Posterior cingulate gyrus (tissue), 11 donors: ENCODE results near the gene SOBP.

ENCODE experiments used
- DNase-seq, 10 donors: peaks; one replicate each; pipeline versions ENCODE4 v3.0.0 to v3.0.0-alpha.2; 2020 to 2021; ENCODE audit warnings: mixed read lengths in 3 of 10
- intact Hi-C: fragments of 100-400 bp; cut with DNase I; formaldehyde crosslinking; loops from one replicate; pipeline ENCODE4 v1.15.1; 2023

Gene SOBP

DNA sequence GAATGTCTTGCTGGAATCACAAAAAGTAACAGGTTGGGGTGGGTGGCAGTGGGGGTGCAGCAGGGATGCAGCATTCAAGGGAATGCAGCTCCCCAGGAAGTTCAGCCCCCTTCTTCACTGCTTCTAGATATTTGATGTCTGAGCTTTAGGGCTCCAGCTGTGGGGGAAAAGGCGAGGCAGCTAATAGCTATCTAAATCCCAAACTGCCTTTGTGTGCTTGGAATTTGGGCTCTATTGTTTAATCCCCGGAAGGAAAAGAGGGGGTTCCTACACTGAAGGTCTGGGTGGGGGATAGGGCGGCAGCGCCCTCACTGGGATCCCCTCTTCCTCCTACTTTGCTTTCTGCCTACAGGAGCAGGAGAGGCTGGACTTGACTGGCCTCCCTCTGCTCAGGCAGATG lies 116.5 kb downstream of the SOBP start:
- no peak for DNase-seq
- intact Hi-C loops, result loop anchor here (10.0 kb wide), 1 partner anchor 292 kb away; no protein-coding TSS in a partner anchor

DNA sequence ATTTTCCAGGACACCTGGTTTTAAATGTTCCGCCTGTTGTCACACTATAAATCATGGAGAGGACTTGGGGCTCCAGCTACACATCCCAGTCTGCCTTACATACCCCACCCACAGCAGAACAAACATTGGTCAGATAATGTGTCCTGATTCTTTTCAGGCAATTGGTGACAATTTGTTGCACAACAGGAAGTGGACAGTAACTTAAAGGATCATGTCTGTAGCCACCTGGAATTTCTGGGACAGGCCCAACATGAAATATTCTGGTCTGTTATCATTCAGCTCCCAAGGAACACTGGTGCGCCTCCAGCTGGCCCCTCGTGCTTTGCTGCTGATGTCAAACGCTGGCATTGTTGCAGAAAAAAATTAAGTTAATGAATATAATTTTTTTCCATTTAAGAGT lies 117.2 kb downstream of the SOBP start:
- intact Hi-C loops, result loop anchor here (10.0 kb wide), 1 partner anchor 292 kb away; no protein-coding TSS in a partner anchor
- DNase-seq, result no peak

GRCh38 chr6:107611094-107611810 lies 121.3 kb downstream of the SOBP start:
- intact Hi-C loops, result no loop called here

DNA sequence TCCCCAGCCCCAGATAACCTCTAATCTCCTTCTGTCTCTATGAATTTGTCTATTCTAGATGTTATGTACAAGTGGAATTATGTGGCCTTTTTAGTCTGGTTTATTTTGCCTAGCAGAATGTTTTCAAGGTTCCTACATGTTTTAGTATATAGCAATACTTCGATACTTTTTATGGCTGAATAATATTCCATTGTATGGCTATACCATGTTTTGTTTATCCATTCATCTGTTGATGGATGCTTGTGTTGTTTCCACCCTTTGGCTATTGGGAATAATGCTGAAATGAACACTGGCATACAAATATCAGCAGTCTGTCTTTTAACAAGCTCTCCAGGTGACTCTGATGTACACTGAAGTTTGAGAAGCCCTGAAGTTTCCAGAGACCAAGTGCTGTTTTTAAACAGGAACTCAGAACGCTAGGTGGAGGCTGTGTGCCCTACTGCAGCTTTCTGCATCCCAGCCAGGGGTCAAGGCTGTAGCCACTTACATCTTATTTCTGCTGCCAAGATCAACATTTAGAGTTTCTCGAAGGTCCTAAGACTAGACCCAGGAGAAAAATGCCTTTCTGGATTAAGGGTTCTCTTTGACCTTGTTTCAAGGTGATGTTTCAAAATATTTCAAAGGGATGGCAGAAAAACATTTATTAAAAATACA lies 123.0 kb downstream of the SOBP start:
- intact Hi-C loops, result no loop called here
- no peak for DNase-seq

More at GRCh38 chr6:107611094-107611810, 121.3 kb downstream of the SOBP start:
- DNase-seq, result no peak

DNA sequence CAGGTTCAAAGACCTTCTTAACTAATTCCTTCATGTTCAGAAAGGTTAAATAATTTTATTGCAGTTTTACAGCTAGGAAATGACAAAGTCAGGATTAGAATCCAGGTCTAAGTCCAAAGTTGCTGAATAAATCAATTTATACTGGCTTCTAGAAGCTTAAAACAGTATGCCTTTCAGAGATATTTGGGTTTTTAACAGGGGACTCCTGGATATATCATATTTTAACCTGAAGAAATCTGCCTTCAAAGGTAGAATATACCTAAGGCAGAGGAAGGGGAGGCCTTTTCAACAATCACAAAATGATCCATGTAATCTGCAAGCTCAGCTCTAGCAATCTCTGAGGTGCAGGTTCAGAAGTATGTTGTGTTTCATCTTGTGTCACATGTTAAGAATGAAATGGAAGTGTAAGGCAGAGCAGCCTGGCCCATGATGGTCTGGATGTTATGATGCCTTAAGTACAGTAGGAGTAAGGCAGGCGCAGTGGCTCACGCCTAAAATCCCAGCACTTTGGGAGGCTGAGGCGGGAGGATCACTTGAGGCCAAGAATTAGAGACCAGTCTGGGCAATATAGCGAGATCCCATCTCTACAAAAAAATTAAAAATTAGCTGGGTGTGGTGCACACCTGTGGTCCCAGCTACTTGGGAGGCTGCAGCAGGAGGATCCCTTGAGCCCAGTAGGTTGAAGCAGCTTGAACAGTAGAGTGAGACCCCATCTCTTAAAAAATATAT lies 123.9 kb downstream of the SOBP start:
- no peak for DNase-seq
- intact Hi-C loops, result no loop called here

DNA sequence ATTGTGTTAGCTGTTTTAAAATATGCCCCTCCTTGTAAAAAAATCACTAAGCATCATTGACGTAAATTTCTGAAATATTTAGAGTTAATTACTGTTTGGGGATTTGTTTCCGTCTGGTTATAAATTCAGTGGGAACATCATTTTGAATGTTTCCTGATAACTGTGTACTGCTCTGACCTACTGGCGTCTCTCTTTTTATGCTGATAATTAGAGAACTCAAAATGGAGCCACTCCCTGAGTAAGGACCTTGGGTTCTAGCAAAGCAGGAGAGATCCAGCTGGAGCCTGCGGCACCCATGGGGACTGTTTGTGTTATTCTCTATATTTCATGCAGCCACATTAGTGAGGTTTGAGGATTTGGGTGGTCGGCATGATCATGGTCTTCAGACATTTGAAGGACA lies 124.9 kb downstream of the SOBP start:
- DNase-seq, result no peak
- intact Hi-C loops, result no loop called here

- no peak for DNase-seq
Measured at GRCh38 chr6:107616775-107617174, 126.9 kb downstream of the SOBP start.

GRCh38 chr6:107617341-107617932 lies 127.5 kb downstream of the SOBP start:
- no peak for DNase-seq
- intact Hi-C loops, result no loop called here

More at GRCh38 chr6:107616775-107617174, 126.9 kb downstream of the SOBP start:
- intact Hi-C loops, result no loop called here

- DNase-seq, result no peak
- intact Hi-C loops, result no loop called here
Measured at GRCh38 chr6:107618672-107619071, 128.8 kb downstream of the SOBP start.

DNA sequence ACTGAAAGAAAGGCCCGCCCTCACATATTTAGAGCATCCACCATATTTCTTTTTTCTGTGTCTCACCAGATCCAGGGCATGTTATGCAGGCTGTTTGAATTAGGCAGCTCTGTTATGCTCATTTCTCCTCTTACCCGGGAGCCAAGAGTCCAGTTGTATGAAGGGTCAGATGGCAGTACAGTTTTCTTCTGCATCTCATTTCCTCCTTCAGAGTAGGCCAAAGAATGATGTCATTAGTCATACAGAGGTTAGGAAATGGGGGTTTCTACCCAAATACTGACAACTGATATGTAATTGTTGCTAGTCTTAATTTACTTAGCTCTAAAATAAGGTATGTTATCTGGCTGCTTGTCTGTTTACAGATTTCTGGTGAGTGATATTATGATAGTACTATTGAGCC lies 130.8 kb downstream of the SOBP start:
- intact Hi-C loops, result no loop called here
- DNase-seq, result no peak

GRCh38 chr6:107621229-107621937 lies 131.5 kb downstream of the SOBP start:
- no peak for DNase-seq
- intact Hi-C loops, result no loop called here

- no peak for DNase-seq
- intact Hi-C loops, result no loop called here
Measured at GRCh38 chr6:107622269-107622668, 132.4 kb downstream of the SOBP start.

GRCh38 chr6:107624050-107624449 lies 134.1 kb downstream of the SOBP start:
- intact Hi-C loops, result no loop called here
- no peak for DNase-seq

- DNase-seq, result no peak
- intact Hi-C loops, result no loop called here
Measured at GRCh38 chr6:107624541-107624940, 134.6 kb downstream of the SOBP start.

- no peak for DNase-seq
- intact Hi-C loops, result no loop called here
Measured at GRCh38 chr6:107625264-107625663, 135.3 kb downstream of the SOBP start.

GRCh38 chr6:107626645-107627044 lies 136.7 kb downstream of the SOBP start:
- DNase-seq, result no peak
- intact Hi-C loops, result no loop called here

- no peak for DNase-seq
- intact Hi-C loops, result no loop called here
Measured at GRCh38 chr6:107627969-107628368, 138.1 kb downstream of the SOBP start.

DNA sequence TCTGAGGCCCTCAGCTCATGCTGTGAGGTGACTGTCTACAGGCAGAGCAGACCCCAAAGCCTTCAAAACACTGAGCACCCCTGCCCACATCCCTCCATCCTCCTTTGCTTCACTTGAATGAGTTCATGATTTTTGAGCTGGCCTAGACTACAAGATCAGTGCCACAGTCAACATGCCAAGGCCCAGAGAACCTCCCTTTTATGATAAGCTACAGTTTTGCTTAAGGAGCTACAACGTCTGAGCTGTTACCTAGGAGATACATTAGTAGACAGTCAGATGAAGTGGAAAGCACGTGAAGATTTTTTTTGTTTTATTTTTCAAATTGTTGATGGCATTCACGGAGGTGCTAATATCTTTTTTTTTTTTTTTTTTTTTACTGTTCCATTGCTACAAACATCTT lies 139.0 kb downstream of the SOBP start:
- DNase-seq, result no peak

GRCh38 chr6:107629548-107630129 lies 139.7 kb downstream of the SOBP start:
- DNase-seq, result no peak
- intact Hi-C loops, result no loop called here

More for the DNA sequence above, 139.0 kb downstream of the SOBP start:
- intact Hi-C loops, result no loop called here

GRCh38 chr6:107630348-107630977 lies 140.5 kb downstream of the SOBP start:
- intact Hi-C loops, result no loop called here
- DNase-seq, result no peak
